HuH-7.5 (cell line): ENCODE data around the gene SLC41A3.

Experiments
- DNase-seq: peaks from one replicate; pipeline ENCODE4 v3.0.0; 2011; ENCODE audit warnings: low spot score

The SLC41A3 gene

DNA sequence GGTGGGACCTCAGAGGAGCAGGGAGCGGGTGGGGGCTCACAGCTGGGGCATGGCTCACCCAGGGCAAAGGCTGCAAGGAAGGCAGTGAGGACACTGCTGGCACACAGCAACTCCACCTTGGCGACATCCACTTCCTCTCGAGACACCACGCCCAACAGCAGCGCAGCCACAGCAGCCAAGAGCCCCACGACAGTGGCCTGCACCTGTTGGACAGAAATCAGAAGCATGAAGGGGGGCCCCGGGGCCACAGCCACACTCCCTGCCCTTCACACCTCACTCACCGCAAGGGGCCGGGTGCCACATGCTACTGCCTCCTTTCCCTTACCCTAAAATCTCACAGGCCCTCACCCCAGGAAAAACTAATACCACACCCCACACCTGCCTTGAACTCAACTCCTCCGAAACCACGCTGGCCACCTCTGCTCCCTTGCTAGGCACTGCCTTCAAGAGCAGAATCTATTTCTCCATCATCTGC lies 57.6 kb downstream of the SLC41A3 start:
- DNase-seq = no peak

- no peak for DNase-seq
These were observed 58.1 kb downstream of the SLC41A3 start for GRCh38 chr3:126025862-126026261.

GRCh38 chr3:126025116-126025729 lies 58.7 kb downstream of the SLC41A3 start:
- no peak for DNase-seq

GRCh38 chr3:126024049-126024854 lies 59.7 kb downstream of the SLC41A3 start:
- DNase-seq = no peak

DNA sequence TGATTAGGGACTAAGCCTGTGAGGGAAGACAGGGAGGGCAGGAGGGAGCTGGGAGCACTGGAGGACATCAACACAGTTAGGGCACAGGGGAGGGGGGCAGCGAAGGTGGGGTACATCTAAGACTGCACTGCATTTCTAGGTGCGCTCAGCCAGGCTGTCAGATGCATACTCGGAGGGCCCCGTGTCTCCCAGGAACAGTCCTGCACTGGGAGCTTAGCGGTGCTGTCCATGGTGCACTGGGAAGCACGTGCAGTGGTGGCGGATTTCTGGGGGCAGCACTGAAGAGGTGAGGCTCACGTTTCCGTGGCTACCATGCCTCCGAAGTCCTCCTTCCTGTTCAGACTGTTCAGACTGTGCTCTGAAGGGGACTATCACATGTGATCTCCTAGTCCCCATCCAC lies 60.5 kb downstream of the SLC41A3 start:
- no peak for DNase-seq

- no peak for DNase-seq
These were observed 61.1 kb downstream of the SLC41A3 start for GRCh38 chr3:126022741-126023359.

- DNase-seq = no peak
These were observed 62.2 kb downstream of the SLC41A3 start for GRCh38 chr3:126021702-126022101.

DNA sequence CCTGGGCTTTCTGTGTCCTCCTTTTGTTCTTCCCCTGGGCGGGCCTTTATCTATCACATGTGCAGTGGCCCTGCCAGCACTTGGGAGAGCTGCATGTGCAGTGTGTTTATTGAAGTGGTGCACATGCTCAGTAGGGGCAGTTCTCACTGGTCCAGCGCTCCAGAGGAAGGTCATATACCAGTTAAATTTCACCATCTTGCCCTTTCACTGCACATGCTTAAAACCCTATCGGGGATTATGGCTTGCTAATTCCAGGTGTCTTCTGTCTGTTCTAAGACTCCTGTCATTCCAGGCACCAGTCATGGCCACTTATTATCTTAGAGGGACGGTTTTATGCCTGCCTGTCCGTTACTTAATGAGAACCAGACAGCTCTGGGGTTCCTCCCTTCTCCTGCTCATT lies 62.7 kb downstream of the SLC41A3 start:
- DNase-seq = no peak

- DNase-seq = no peak
These were observed 64.2 kb downstream of the SLC41A3 start for GRCh38 chr3:126019683-126020082.

GRCh38 chr3:126018995-126019394 lies 64.9 kb downstream of the SLC41A3 start:
- no peak for DNase-seq

DNA sequence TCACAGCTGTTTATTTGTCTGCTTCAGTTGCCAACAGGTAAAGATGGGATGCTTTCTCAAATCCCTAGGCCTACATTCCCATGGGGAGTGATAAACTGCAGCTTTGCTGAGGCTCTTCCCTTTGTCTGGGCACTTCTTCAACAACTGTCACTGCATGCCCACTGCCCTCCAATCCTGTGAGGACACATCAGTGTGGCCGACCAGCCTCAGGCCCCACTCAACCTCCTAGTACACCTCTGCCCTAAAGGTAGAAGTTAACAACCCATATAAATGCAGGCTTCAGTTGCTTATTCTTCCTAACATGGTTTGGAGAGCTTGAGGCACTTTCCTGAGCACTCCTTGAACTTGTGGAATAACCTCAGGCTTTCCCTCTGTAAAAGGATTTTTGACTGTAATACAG lies 65.4 kb downstream of the SLC41A3 start:
- DNase-seq = no peak

DNA sequence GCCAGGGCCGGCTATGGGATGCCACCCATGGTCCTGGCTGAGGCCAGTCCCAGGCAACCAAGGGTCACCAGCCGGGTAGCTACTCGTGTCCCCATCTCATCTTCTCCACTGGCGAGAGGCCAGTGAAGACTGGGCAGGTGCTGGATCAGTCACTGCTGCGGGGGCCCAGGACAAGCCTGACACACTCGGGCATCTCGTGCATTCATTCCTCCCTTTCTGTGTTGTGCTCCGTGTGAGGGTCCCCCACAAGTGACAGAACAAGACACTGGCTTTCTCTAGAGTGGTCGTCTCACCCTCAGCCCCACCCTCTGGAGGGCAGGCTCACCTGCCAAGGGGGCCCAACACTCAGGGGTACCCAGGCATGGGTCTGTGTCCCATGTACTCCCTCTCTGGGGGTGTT lies 66.6 kb downstream of the SLC41A3 start:
- DNase-seq = no peak

DNA sequence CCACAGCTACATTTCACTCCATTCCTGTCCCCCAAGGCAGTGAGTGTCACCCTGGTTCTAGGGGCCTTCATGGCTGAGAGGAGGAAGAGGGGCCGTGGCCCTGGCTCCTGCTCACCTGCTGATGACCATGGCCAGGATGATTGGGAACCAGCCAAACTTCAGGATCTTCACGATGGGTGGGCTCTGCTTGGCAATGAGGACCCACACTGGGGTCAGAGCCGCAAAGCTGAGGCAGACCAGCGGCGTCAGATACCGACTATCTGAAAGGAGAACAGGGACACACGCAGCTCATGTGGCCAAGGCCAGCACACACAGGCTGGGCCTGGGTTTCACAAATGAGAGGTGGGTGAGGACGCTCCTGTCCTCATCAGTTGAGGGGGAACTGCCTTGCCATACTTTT lies 67.3 kb downstream of the SLC41A3 start:
- no peak for DNase-seq

DNA sequence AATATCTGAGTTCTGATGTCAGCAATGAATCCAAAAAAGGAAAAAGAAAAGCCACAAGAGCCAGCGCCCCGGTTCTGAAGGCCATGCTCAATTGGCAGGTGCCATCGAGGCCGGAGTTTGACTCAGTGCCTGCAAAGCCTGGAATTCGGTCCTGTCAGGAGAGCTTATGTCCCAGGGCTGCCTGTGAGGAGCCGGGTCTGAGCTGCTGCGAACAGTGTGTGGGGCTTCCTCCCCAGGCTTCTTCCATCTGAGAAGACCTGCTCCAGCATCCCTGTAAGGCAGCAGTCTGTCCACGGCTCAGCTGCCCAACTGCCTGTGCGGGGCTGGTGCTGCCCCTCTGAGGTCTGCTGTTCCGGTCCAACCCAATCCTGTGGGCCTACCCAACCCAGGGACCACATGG lies 68.8 kb downstream of the SLC41A3 start:
- no peak for DNase-seq

- no peak for DNase-seq
These were observed 69.7 kb downstream of the SLC41A3 start for GRCh38 chr3:126014252-126014651.

GRCh38 chr3:126013751-126014156 lies 70.2 kb downstream of the SLC41A3 start:
- DNase-seq = no peak

DNA sequence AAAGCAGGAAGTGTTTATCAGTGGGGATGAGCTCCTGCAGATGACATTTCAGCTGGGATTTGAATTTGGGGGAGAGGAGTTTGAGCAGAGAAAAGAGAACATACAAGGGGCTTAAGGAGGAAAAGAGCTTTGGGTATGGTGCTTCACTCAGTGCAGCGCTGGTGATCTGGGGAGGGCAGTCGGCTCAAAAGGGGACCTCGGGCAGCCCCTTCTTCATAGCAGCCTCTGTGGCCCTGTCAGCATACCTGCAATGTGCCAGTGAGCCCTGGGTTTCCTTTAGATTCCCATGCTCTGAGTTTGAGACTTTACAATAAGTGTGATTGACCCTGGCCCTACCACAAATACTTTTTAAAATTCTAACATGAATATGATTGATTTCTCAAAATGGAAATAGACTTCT lies 74.7 kb downstream of the SLC41A3 start:
- DNase-seq = no peak

- no peak for DNase-seq
These were observed 75.7 kb downstream of the SLC41A3 start for GRCh38 chr3:126008219-126008618.

DNA sequence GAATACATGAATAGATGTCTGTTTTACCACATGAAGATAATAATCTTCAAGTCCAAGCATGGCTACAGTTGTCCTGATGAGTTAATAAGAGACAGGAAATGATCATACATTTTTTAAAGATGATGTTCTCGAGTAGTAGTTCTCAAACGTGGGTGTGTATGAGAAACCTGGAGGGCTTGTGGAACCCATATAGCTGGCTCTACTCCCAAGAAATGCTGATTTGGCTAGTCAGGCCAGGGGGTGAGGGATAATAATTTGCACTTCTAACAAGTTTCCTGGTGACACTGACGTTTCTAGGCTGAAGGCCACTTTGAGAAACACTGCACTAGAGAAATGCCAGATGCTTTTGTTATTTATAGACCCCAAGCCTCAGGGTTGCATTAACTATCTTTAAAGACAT lies 78.0 kb downstream of the SLC41A3 start:
- no peak for DNase-seq

DNA sequence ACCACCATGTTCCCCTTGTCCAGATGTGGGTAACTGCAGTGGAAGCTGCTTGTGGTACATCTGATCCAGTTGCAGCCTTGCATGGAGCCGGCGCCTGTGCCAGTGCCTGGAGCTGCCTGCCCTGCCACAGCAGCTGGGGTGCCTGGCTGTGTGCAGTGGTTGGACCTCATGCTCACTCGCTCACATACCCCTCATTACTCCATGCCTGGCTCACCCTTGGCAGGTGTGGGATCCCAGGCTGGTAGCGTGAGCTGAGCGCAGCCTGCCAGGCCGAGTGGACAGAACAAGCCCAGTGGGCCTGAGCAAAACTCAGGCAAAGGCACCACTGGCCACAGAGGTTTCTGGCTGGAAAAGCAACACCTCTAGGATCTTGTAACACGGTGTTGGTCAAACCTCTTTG lies 79.2 kb downstream of the SLC41A3 start:
- DNase-seq = no peak

- DNase-seq = no peak
These were observed 79.7 kb downstream of the SLC41A3 start for GRCh38 chr3:126004217-126004616.

DNA sequence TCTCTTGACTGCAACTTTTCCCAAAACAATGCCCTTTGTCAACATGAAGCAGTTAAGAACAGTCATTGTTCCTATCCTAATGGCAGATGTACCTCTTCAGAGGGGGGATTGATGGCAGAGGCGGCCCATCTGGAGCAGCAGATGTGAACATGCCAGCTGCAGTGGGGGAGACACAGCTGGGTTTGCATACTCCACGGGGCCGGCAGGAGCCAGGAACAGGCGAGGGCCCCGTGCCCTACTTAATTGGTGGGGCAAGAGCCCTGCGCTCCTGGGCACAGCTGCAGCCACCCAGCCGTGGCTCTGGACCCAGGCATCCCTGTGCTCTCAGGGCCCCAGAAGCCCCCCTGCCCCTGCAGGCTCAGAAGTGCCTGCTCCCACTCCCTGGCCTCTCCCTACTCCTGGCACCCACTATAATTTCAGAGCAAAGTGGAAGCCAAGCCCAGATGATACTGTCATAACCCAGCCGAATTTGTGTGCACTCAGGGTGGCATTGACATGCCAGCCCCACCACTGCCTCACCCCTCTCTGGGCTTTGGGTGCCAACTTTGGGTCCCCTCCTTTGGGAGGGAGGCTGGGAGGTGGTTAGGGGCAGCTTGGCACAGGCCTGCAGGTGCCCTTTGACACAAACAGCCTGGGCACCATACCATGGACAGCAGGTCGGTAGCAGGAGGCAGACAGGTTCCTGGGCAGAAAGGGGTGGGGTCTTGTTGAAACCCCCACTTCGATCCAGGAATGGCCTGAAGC lies 80.3 kb downstream of the SLC41A3 start:
- DNase-seq = no peak

GRCh38 chr3:126002189-126002588 lies 81.7 kb downstream of the SLC41A3 start:
- no peak for DNase-seq
